ENCODE results near the gene ROBO1. TPM values are rescaled to one million over a fixed set of nuclear protein-coding genes. Genes with fewer than 3 reads are reported as not detected.

ROBO1 gene
- total and polyA plus RNA-seq, 2 donors (not counting 3 experiments of a cell fraction or from before 2014, with no cell fraction given), result 5.9 to 14.2 TPM

DNA sequence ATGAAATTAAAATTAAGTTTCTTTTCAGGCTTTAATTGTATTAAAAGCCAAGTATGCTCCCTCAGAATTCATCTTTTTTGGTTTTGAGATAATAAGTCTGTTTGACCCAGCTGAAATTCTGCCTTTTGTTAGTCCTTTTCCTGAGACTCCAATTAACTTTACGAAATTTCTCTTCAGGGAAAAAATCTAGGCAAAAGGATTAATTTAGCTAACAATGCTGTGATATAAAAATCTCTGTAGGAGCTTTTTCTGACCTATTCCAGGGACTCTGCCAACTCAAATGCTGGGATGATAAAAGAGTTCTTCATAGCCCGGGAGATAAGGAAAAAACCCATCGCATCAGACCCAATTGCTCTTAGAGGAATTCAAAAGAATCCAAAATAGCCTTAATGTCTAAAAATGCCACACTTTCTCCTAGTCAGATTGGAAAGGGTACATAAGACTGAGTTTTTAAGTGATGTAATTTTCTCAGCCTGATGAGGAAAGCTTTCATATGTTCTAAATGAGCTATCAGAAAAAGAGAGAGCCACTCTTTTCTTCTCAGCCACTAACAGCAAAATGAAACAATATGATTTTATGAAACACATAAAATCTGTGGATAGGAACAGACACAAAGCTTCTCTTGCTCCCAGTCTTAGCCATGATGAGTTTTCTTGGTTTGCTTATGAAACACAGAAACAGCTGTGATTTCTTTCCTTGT is 405.1 kb downstream of the ROBO1 start:
- Histone ChIP-seq H3K79me2 (ENCODE audit: control insufficient read depth, insufficient read depth, low read length) (no peaks in the 10 kb centered on the region), H4K20me1 (replicated peaks; ENCODE audit: control insufficient read depth, extremely low read depth, insufficient read depth, low read length) (no peaks in the 10 kb centered on the region), H3K4me3 (replicated peaks in 1 of 3; ENCODE audit: insufficient read depth in 1 of 3, low read depth in 1 of 3, low read length in 3 of 3) (no peak overlapping the region), H3K4me2 (ENCODE audit: insufficient read depth, low read length) (no peak overlapping the region), H3K4me1 (ENCODE audit: control insufficient read depth, extremely low read depth, insufficient read depth, low read length) (peaks cover 10% of the 10 kb centered on the region), H2AFZ (ENCODE audit: low read depth, low read length) (no peak overlapping the region), H3K36me3 (ENCODE audit: control insufficient read depth in 2 of 2, extremely low read depth in 1 of 2, insufficient read depth in 2 of 2, low read length in 2 of 2) (no peaks in the 10 kb centered on the region), H3K27ac (ENCODE audit: insufficient read depth, low read depth, low read length) (no peak overlapping the region), H3K27me3 (ENCODE audit: control insufficient read depth in 2 of 2, insufficient read depth in 2 of 2, low read length in 2 of 2) (no peaks in the 10 kb centered on the region), H3K9me3 (replicated peaks; ENCODE audit: control insufficient read depth, insufficient read depth, low read length) (no peaks in the 10 kb centered on the region), H3K9ac (replicated peaks; ENCODE audit: extremely low read depth, insufficient read depth, low read length) (no peak overlapping the region), H3K9me1 (replicated peaks; ENCODE audit: control insufficient read depth, extremely low read depth, insufficient read depth, low read length) (no peaks in the 10 kb centered on the region)
- dilution Hi-C loops (cut with MboI; ENCODE audit: extremely low pct_ligation_motif_present, low sequenced_read_pairs) (no loop called here), intact Hi-C loops (cut with micrococcal nuclease) (loop anchor here (5.0 kb wide), 1 partner anchor 135 kb away; no protein-coding TSS in a partner anchor)
- TF ChIP-seq POLR2A (IDR thresholded peaks at IDR 0.05; ENCODE audit: low read depth, low read length) (no peak), POLR2AphosphoS5 (IDR thresholded peaks at IDR 0.05; ENCODE audit: insufficient read depth, low read depth, low read length) (no peak), CTCF (IDR thresholded peaks at IDR 0.05; ENCODE audit: extremely low read depth in 1 of 2, insufficient read depth in 1 of 2, low read depth in 1 of 2, low read length in 2 of 2) (no peak), MAX (IDR thresholded peaks at IDR 0.05; ENCODE audit: insufficient read depth, insufficient read length) (no peak), GATA2 (IDR thresholded peaks at IDR 0.05; ENCODE audit: insufficient read depth, insufficient read length, low read depth, low read length) (no peak), JUN (IDR thresholded peaks at IDR 0.05; ENCODE audit: borderline replicate concordance, insufficient read depth, insufficient read length, low read depth) (no peak), EZH2 (IDR thresholded peaks at IDR 0.05; ENCODE audit: borderline replicate concordance, low read depth, low read length, severe bottlenecking) (no peak), FOS (IDR thresholded peaks at IDR 0.05; ENCODE audit: borderline replicate concordance, insufficient read depth, low read length) (no peak), MYC (IDR thresholded peaks at IDR 0.05; ENCODE audit: low read depth, low read length) (no peak)
- POLR2A ChIA-PET, result interaction anchor here (1.0 kb wide), 1 partner anchor 276 kb away, joined by 3 read pairs; no protein-coding TSS in a partner anchor
- CTCF ChIA-PET, result interaction anchor here (0.8 to 4.6 kb wide), 41 partner anchors 9 to 717 kb away, joined by 3 to 301 read pairs (median 7); no protein-coding TSS in a partner anchor
- FAIRE-seq (no peak), DNase-seq (ENCODE audit: low read depth, low spot score) (no peak)
- no TSS peak for BruUV-seq (replicated peaks)

All from endothelial cell of umbilical vein (primary cell).